HG03354 (cell line): Measurements from ENCODE around the gene SLC6A20.
A peak's percentile ranks its signal among the peaks of the same experiment; 100 is the strongest.

Experiments used
- ATAC-seq: cut with Tn5 transposase; IDR thresholded peaks from one replicate; pipeline ENCODE4 v1.9.1; 2021; ENCODE audit warnings: mild to moderate bottlenecking; ENCODE audit not compliant: unreplicated experiment, poor library complexity, severe bottlenecking

Gene SLC6A20

DNA sequence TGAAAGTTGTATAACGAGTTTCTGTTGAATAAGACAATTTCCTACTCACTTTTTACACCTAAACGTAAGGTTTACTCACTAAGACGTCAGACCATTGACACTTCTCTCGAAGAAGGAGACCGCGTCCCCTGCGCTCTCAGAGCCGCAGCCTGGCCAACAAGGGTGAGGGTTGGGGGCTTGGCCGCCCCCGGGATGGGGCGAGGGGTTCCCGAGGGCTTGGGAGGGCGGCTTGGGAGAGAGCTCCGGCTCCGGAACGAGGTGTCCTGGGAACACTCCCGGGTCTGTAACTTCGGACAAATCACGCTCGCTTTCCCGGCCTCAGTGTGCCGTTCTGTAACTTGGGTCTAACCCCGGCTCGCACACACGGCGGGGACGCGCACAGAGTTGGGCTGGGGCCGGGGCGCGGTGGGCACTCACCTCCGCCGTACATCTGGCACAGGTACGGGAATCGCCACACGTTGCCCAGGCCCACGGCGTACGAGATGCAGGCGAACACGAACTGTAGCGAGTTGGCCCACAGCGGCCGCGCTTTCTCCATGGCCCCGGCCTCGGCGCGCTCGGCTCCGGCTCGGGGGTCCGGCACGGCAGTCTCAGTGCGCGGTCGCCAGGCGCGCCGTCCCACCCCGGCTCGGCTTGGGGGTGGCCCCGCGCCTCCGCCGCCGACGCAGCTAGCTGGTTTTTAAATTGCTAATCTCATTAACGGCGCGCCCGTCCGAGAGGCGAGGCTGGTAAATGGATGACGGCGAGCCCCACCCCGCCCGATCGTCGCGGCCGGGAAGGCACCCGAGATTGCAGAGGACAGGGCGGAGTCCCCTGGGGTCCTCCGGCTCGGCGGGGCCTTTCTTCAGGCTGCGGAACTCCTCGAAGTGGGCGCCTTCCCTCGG lies at the start of gene SLC6A20:
Gene SLC6A20 (minus strand): TSS at position 655 of the 884 bp plus-strand sequence. CDS start 117 bp downstream, at position 538.
- no peak for ATAC-seq

DNA sequence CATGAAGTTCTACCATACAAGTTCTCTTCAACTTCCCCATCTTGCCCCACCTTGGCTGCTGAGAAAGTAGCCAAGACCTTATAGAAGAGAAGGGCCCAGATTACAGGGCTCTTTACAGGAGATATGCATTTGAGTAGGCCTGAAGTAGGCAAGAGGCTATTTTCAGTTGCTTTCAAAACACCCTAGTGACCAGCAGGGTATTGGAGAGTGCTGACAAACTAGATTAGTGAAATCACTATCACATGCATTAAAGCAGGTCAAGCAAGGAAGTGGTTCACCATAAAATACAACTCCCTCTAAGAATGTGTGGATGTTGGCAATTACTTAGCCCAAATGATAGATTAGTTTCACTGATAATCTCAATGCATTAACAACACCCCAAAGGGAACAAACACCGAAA lies 48.3 kb upstream of the SLC6A20 start:
- no peak for ATAC-seq

DNA sequence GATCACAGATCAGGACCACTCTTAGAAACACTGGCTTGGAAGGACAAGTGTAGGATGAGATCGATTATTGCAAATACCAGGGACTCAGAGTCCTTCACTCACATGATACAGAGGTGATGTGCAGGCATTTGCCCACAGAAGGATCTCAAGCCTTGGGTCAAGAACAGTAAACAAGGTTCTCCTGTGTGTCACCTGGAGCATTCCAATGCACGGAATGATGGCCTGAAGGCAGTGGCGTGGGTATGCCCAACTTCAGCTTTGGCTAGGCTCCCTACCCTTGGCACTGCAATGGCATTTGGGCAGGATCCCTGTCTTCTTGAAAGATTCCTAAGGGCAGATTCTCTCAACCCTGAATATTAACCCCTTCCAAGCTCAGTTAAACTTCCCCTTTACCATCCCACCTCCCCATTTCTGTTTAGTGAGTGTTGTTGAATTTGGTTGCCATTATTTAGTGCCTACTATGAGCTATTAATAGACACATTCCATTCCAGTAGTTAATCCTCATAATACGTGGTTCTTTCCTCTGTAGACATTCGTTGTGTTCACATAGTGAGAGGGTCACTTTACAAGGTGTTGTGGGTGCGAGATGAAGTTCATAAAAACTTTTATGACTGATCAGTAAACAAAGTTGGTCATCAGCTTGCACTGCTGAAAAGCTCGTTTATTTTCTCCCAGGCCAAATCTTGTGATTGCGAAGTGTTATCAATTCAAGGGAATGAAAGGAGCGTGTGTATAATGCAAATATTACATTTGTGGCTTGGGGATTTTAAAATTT lies 46.7 kb upstream of the SLC6A20 start:
- ATAC-seq: no peak

DNA sequence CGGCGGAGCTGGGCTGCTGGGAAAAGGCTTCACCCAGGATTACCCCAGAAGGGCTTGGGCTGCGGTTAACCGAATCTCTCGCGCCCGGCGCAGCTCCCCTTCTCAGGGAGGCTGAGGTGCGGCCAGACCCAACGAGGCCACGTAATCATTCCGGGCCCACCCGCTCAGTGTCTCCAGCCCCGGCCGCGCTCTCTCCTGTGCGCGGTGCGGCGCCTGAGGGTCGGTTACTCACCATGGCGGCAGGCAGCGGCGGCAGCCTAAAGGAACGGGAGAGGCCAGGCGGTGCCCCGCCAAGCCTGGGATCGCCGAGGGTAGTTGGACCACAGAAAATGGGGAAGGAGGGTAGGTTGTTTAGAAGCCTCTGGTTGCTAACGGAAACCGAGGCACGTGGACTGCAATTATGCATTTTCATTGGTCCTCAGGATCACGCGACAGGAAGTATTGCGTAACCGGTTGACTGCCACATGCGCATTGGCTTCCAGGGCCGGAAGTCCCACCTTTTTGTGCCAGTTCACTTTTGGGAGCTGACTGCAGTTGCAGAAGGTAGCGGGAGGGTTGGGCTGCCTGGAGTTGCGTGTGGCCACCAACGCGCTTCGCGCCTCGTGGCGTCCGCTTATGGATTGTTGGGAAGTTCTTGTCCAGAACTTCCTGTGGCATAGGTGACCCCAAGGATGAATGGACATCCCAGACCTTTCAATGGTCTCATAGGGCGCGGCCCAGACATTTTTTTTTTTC lies 45.6 kb upstream of the SLC6A20 start, which contains the start of gene LZTFL1:
Gene LZTFL1 (minus strand): TSS at position 363 of the 735 bp plus-strand sequence. CDS start 128 bp downstream, at position 235.
- ATAC-seq: peak; percentile 88

DNA sequence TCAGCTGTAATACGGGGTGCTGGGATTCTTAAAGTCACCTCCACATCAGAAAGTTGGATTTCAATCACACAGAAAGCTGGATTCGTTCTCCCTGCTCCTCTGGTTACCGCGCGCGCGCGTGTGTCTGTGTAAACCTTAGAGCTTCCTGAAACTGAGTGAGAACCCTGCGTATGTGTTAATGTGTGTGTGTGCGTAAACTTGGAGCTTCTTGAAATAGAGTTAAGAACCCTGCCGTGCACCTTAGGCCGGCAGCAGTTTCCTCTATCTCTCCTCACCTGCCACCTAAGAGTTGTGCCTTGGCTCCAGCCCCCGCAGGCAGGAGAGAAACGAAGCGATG lies 45.1 kb upstream of the SLC6A20 start:
- ATAC-seq: peak; percentile 38

DNA sequence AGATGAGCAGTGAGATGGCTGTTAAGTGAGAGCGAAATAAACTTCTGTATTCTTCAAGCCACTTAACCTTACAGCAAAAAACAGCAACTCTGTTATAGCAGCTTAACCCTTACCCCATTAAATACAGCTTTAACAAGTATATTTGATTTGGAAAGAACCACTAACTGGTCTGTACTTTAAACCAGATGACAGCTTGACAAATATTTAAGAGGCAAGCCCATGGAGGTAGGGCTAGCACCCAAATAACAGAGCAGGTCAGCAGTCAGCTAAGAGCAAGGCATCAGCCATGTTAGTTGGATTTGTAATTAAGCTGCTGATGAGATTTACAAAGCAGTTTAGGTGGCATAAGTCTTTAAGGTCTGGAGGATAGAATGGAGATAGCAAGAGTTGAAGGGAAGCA lies 42.1 kb upstream of the SLC6A20 start:
- no peak for ATAC-seq

DNA sequence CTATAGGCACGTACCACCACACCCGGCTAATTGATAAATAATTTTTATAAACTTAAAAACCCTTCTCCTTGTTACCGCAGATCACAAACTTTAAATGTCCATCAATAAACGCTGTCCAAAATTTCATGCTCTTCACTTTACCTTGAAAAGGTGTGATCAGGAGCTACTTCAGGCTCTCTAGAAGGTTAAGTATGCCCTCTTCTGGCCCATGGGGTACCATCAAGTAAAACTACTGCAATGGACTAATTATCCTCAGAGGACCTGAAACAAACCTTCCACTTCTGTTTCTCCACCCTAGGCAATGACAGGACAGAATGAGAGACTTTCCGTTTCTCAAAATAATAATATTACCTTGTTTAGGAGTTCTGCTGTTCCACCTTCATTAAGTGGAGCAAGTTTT lies 36.4 kb upstream of the SLC6A20 start:
- ATAC-seq: no peak

DNA sequence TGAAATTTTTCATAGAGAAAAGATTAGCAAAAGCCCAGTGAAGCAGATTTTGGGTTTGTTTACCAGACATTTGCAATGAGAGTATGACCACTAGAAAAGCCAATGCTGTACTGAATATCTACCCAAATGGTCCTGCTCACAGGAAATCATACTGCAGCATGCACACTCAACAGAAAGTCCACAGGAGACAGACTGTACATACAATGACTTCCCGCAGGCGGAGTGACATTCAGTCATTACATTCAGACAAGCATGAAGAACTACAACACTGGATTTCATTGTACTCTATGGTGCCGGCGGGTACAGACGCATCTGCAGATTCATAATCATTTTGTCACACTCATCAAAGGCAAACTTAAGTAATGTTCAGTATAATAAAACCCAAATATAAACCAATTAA lies 33.8 kb upstream of the SLC6A20 start:
- no peak for ATAC-seq

GRCh38 chr3:45826908-45827307 lies 30.6 kb upstream of the SLC6A20 start:
- no peak for ATAC-seq

- ATAC-seq: no peak
Observed at GRCh38 chr3:45826321-45826720, 30.0 kb upstream of the SLC6A20 start.

DNA sequence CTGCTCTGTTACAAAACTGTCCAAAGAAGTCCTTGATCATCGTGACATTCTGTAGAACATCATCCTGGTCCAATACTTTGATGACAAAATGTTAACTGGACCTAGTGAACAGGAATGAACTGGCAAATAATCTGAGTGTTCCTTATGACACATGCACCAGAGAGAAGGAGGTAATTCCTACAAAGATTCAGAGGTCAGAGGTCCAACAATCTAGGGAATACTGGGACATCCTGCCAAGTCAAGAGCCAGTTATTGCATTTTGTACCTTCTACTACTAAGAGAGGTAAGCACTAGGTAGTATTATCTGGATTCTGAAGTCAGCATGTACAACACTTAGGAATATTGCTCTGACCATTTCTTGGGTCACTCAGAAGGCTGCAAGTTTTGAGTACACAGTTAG lies 24.8 kb upstream of the SLC6A20 start:
- no peak for ATAC-seq

DNA sequence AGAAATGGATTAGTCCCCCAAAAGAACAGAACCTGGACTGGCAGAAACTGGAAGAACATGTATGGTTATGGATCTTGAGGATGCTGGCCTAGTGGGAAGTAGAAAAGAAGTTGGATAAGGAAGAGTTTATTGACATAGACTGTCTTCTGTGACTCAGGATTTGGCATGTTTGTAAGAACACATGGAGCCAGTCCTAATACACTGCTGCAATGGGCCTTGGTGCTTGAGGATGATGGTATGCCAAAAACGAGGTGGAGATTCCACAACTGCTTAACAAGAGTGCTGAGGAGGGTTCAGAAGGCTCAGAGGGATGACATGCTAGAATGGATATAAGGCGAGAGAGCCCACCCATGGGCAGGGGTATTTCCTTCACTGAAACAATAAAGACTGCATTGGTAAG lies 23.2 kb upstream of the SLC6A20 start:
- ATAC-seq: no peak

DNA sequence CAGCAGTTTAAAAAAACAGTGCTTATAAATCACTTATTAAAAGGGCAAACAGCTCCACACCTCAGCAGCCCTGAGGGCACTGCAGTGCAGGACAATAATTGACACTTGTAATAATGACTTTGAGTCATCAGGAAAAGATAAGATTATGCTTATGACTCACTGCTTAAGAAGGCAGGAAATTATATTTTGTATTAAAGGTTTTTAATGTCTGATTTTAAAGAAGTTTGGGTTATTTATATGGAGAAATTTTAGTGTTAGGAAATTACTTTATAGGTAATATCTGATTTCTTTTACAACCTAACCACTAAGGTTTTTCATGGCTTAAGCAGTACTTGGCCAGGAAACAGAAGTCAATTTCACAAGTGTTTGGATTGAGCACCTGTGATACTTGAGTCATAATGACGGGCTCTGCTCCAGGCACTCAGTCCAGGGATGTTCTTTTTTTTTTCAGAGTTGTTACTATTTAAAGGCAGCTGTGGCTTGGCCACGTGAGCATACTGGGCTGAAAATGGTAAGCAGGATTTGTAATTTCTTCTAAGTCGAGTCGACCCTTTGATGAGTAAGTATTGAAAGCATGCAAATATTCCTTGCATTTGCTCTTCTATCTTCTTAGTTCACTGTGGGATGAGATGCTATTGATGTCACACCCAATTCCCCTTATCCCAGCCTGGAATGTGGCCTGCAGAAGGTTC lies 21.6 kb upstream of the SLC6A20 start:
- no peak for ATAC-seq

GRCh38 chr3:45816544-45816943 lies 20.2 kb upstream of the SLC6A20 start:
- no peak for ATAC-seq

DNA sequence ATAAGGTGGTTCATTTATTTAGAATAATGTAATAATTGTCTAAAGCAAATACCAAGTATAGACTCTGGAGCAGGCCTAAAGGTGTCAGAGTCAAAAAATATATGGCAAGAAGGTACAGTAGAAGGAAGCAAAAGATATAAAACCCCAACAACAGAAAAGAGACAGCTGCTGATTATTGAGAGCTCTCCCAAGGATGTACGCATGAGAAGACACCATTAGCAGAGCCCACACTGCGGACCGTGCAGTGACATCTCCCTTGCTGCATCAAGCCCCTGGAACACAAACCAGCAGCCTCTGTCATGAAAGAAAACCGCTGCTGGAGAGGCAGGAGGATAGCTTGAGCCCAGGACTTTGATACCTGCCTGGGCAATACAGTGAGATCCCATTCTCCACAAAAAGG lies 18.0 kb upstream of the SLC6A20 start:
- ATAC-seq: no peak

DNA sequence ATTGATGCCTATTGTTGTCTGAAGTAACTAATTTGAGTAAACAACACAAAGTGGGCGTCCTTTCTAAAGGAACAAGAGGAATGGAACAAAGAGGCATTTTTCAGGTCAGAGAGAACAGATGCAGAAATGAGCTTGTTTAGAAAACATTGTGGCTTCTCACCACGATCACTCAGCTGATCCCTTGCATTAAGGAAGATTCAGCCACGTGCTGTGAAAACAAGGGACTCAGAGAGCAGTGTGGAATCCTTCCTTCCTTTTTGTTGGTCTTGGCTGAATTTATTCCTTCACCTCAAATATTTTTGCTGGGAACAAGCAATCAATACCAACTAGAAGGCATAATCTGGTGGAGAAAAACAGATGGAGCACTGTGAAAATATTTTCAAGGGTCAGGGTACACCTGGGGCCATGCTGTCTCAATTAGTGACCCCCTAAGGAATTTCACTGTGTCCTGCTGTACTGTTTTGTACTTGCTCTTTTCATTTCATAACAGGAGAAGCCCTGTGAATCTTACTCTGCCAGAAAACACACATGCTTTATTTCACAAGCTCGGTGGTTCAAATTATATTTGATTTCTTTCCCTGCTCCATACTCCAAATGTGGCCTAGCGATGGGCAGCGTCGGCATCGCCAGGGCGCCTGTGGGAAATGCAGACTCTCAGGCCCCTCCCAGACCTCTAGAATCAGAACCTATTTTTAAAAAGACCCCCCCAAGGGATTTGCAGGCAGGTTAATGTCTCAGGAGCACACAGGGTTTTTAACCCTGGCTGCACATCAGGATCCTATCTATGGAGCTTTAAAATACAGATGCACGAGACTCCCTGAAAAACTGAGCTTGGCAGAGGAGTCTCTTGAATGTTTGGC lies 11.6 kb upstream of the SLC6A20 start:
- no peak for ATAC-seq

DNA sequence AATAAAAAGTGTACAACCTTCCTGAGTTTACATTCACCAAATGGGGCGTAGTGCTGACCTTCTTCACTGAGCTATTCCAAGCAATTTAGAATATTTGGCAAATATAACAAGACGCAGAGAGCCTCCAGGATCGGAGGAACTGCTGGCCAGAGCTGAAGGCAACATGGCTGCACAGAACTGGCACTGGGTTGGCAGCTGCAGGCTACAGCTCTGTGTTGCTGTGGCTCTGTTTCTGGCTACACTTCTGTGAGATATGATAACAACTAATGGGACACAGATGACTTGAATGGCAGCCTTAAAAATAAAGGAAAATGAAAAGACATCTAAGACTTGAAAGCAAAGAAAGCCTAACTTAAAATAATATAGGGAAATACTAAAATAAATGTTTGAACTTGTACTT lies 10.8 kb upstream of the SLC6A20 start:
- ATAC-seq: no peak

GRCh38 chr3:45806072-45806471 lies 9.7 kb upstream of the SLC6A20 start:
- ATAC-seq: no peak
